HepG2 (cell line): ENCODE results near the gene CISD3. TPM values are rescaled to one million over a fixed set of nuclear protein-coding genes. Genes with fewer than 3 reads are reported as not detected.

Experiments
- ATF2 ChIP-seq: sonication (generic); formaldehyde crosslinking; IDR thresholded peaks from 2 replicates; pipeline ENCODE4 v1.4.0; 2020; ENCODE audit warnings: missing genetic modification reagents
- BORCS8-MEF2B ChIP-seq: sonication (generic); formaldehyde crosslinking; IDR thresholded peaks from 2 replicates; pipeline ENCODE4 v1.8.0; 2022; ENCODE audit warnings: mild to moderate bottlenecking, missing genetic modification reagents
- CBX1 ChIP-seq: IDR thresholded peaks from one replicate; pipeline ENCODE4 v1.6.1; 2016; ENCODE audit warnings: antibody characterized with exemption, low read depth
- EEA1 ChIP-seq: sonication (generic); formaldehyde crosslinking; IDR thresholded peaks from 2 replicates; pipeline ENCODE4 v1.5.1; 2020; ENCODE audit warnings: mild to moderate bottlenecking, missing genetic modification reagents, borderline replicate concordance
- ELF1 ChIP-seq: sonication (generic); formaldehyde crosslinking; IDR thresholded peaks from 2 replicates; pipeline ENCODE4 v1.4.0; 2020; ENCODE audit warnings: missing genetic modification reagents
- ERF ChIP-seq: IDR thresholded peaks from 2 replicates; pipeline ENCODE4 v1.6.1; 2018; ENCODE audit warnings: missing biosample characterization, missing genetic modification reagents
- GATAD1 ChIP-seq: IDR thresholded peaks from 2 replicates; pipeline ENCODE4 v1.6.1; 2016; ENCODE audit warnings: missing genetic modification reagents, missing compliant biosample characterization
- HES4 ChIP-seq: sonication (generic); formaldehyde crosslinking; IDR thresholded peaks from 2 replicates; pipeline ENCODE4 v1.9.0; 2021; ENCODE audit warnings: mild to moderate bottlenecking, missing genetic modification reagents, borderline replicate concordance
- KDM5B ChIP-seq: sonication (generic); formaldehyde crosslinking; IDR thresholded peaks from 2 replicates; pipeline ENCODE4 v1.4.0; 2020; ENCODE audit warnings: missing genetic modification reagents, mild to moderate bottlenecking, borderline replicate concordance
- NFKB2 ChIP-seq: sonication (generic); formaldehyde crosslinking; IDR thresholded peaks from 2 replicates; pipeline ENCODE4 v1.4.0; 2020; ENCODE audit warnings: missing genetic modification reagents, borderline replicate concordance
- POLR2A ChIP-seq, 2 experiments: IDR thresholded peaks; 2 replicates each; pipeline ENCODE4 v1.6.1; 2011; ENCODE audit warnings: low read depth in 2 of 2, low read length in 2 of 2, mild to moderate bottlenecking in 1 of 2, moderate library complexity in 1 of 2; ENCODE audit not compliant: insufficient read depth in 1 of 2
- RFXANK ChIP-seq: IDR thresholded peaks from 2 replicates; pipeline ENCODE4 v1.6.1; 2016
- RXRA ChIP-seq: sonication (generic); formaldehyde crosslinking; IDR thresholded peaks from 2 replicates; pipeline ENCODE4 v1.5.1; 2020; ENCODE audit warnings: missing genetic modification reagents
- RXRB ChIP-seq: IDR thresholded peaks from 2 replicates; pipeline ENCODE4 v1.6.1; 2016; ENCODE audit warnings: borderline replicate concordance, missing genetic modification reagents, missing compliant biosample characterization
- SALL1 ChIP-seq: sonication (generic); formaldehyde crosslinking; IDR thresholded peaks from 2 replicates; pipeline ENCODE4 v1.8.0; 2022; ENCODE audit warnings: mild to moderate bottlenecking, missing genetic modification reagents
- ZNF138 ChIP-seq: sonication (generic); formaldehyde crosslinking; IDR thresholded peaks from 2 replicates; pipeline ENCODE4 v1.5.0; 2020; ENCODE audit warnings: mild to moderate bottlenecking, low read depth, missing genetic modification reagents
- ZNF580 ChIP-seq: IDR thresholded peaks from 2 replicates; pipeline ENCODE4 v1.6.1; 2016; ENCODE audit warnings: low read depth, borderline replicate concordance
- ZNF768 ChIP-seq: sonication (generic); formaldehyde crosslinking; IDR thresholded peaks from 2 replicates; pipeline ENCODE4 v1.4.0; 2020; ENCODE audit warnings: missing genetic modification reagents
- ZNF776 ChIP-seq: sonication (generic); formaldehyde crosslinking; IDR thresholded peaks from 2 replicates; pipeline ENCODE4 v1.4.0; 2020; ENCODE audit warnings: mild to moderate bottlenecking, missing genetic modification reagents
- ZNF788 ChIP-seq: sonication (generic); formaldehyde crosslinking; IDR thresholded peaks from 2 replicates; pipeline ENCODE4 v1.5.0; 2020; ENCODE audit warnings: mild to moderate bottlenecking, missing genetic modification reagents, borderline replicate concordance
- ZNF792 ChIP-seq: IDR thresholded peaks from 2 replicates; pipeline ENCODE4 v1.6.1; 2016
- ZNF879 ChIP-seq: sonication (generic); formaldehyde crosslinking; IDR thresholded peaks from 2 replicates; pipeline ENCODE4 v1.8.1; 2023; ENCODE audit warnings: missing genetic modification reagents
- ZSCAN29 ChIP-seq: sonication (generic); formaldehyde crosslinking; conservative IDR thresholded peaks from 2 replicates; pipeline ENCODE4 v1.4.0; 2020; ENCODE audit warnings: mild to moderate bottlenecking, missing genetic modification reagents
- polyA plus RNA-seq, 8 experiments: library from polyadenylated mRNA; depleted of rRNA in 3 of 8; stranded (reverse) in 7 of 8; unstranded in 1 of 8; fragments of >200 nt; fragmentation: Illumina TruSeq in 4 of 8; extraction: Trizol in 4 of 8; gene quantifications; 2 replicates each; pipeline versions ENCODE4 v1.2.1 to v1.2.3, GENCODE V29; 2011 to 2016; ENCODE audit warnings: low read depth in 4 of 8, missing spikeins in 1 of 8, mixed read lengths in 1 of 8; ENCODE audit not compliant: insufficient read depth in 1 of 8
- total RNA-seq, 5 experiments: library from RNA; depleted of rRNA; stranded (reverse); fragments of >200 nt; fragmentation: Illumina TruSeq; extraction: Trizol; gene quantifications; 2 replicates each; pipeline ENCODE4 v1.2.3, GENCODE V29; 2016; ENCODE audit warnings: low read depth in 1 of 5
- TF ChIP-seq, protein P1 (sequence below): sonication (generic); formaldehyde crosslinking; IDR thresholded peaks from 2 replicates; pipeline ENCODE4 v1.4.0; 2020; ENCODE audit warnings: missing genetic modification reagents, low read depth, mild to moderate bottlenecking, borderline replicate concordance
- TF ChIP-seq, protein P2 (sequence below): sonication (generic); formaldehyde crosslinking; IDR thresholded peaks from 2 replicates; pipeline ENCODE4 v1.5.0; 2020; ENCODE audit warnings: mild to moderate bottlenecking, missing genetic modification reagents

Gene CISD3
- total and polyA plus RNA-seq, 2 of the 13 experiments (the other 11 are each of a cell fraction or from before 2014, with no cell fraction given), result 30.0 to 34.1 TPM

DNA sequence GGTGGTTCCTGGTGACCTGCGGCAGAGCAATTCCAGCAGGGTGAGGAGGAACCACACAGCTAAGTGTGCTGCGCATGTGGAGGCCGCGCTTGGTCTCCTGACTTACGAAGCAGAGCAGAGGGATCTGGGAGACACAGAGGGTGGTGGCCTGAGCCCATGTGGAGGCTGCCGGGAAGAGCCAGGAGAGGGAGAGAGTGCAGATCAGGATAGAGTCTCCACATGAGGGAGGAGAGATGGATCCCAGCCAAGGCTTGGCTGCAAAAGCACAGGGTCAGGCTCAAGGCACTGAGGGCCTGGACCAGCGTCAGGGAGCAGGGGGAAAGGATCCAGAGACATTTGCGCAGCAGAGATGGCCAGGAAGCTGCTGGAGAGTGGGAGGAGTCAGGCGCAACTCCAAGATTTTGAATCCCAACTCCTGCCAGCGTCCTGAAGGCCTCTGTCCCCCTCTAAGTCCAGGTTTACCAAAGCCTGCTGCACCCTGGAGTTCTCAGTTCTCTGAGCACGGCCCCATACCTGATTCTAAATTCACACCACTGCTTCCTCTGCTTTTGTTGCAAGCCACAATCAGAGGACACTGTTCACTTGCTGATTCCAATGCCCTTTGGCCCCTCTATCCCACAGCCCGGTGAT is 36.3 kb upstream of the CISD3 start (continued):
- 0 out of 2 replicates have a peak, but pooled peaks have one; percentile 12 for TF ChIP-seq ZNF580 (CRISPR knock-in tag)
- TF ChIP-seq ZNF138 (CRISPR knock-in tag), result 0 out of 2 replicates have a peak, but pooled peaks have one; percentile 52
- 0 out of 2 replicates have a peak, but pooled peaks have one; percentile 47 for TF ChIP-seq BORCS8-MEF2B (CRISPR knock-in tag)
- no peak for TF ChIP-seq RFXANK
- TF ChIP-seq SALL1 (CRISPR knock-in tag), result peak; percentile 60; the same call in 1 of the 2 replicates
- TF ChIP-seq KDM5B (CRISPR knock-in tag), result peak; percentile 29; the same call in 1 of the 2 replicates
- TF ChIP-seq GATAD1, result peak; percentile 17; the same call in 1 of the 2 replicates
- TF ChIP-seq, protein P1, sequence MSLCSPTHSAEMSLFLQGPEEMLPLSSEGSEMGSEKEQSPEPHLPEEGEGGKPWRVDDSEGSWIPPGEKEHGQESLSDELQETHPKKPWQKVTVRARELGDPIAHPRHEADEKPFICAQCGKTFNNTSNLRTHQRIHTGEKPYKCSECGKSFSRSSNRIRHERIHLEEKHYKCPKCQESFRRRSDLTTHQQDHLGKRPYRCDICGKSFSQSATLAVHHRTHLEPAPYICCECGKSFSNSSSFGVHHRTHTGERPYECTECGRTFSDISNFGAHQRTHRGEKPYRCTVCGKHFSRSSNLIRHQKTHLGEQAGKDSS, result no peak
- peak; percentile 35; the same call in 1 of the 2 replicates for TF ChIP-seq HES4 (CRISPR knock-in tag)
- TF ChIP-seq ELF1 (CRISPR knock-in tag), result no peak
- TF ChIP-seq RXRA (CRISPR knock-in tag), result peak; percentile 55; the same call in 1 of the 2 replicates
- TF ChIP-seq ZNF792 (CRISPR knock-in tag), result 0 out of 2 replicates have a peak, but pooled peaks have one; percentile 23
- TF ChIP-seq, protein P2, sequence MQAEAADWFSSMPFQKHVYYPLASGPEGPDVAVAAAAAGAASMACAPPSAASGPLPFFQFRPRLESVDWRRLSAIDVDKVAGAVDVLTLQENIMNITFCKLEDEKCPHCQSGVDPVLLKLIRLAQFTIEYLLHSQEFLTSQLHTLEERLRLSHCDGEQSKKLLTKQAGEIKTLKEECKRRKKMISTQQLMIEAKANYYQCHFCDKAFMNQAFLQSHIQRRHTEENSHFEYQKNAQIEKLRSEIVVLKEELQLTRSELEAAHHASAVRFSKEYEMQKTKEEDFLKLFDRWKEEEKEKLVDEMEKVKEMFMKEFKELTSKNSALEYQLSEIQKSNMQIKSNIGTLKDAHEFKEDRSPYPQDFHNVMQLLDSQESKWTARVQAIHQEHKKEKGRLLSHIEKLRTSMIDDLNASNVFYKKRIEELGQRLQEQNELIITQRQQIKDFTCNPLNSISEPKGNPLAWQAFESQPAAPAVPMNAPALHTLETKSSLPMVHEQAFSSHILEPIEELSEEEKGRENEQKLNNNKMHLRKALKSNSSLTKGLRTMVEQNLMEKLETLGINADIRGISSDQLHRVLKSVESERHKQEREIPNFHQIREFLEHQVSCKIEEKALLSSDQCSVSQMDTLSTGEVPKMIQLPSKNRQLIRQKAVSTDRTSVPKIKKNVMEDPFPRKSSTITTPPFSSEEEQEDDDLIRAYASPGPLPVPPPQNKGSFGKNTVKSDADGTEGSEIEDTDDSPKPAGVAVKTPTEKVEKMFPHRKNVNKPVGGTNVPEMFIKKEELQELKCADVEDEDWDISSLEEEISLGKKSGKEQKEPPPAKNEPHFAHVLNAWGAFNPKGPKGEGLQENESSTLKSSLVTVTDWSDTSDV, result peak; percentile 54; the same call in 1 of the 2 replicates
- 0 out of 2 replicates have a peak, but pooled peaks have one; percentile 23 for TF ChIP-seq ERF (CRISPR knock-in tag)
- peak; percentile 83; the same call in 1 of the 2 replicates for TF ChIP-seq ZNF768 (CRISPR knock-in tag)
- peak; percentile 31; the same call in 1 of the 2 replicates for TF ChIP-seq ATF2 (CRISPR knock-in tag)
- peak; percentile 62; the same call in 1 of the 2 replicates for TF ChIP-seq NFKB2
- TF ChIP-seq CBX1, result peak; percentile 62
- peak; percentile 47; the same call in 1 of the 2 replicates for TF ChIP-seq ZNF788 (CRISPR knock-in tag)
- no peak for TF ChIP-seq ZNF879 (CRISPR knock-in tag)
- TF ChIP-seq POLR2A (IDR thresholded peaks at IDR 0.05; ENCODE audit: insufficient read depth in 1 of 2, low read depth in 2 of 2, low read length in 2 of 2), result peak in 1 of 2 experiments; percentile 39; a peak in 1 of 4 replicates
- TF ChIP-seq RXRB (CRISPR knock-in tag), result peak; percentile 16; the same call in 1 of the 2 replicates
- TF ChIP-seq ZNF776 (CRISPR knock-in tag), result 0 out of 2 replicates have a peak, but pooled peaks have one; percentile 23
- TF ChIP-seq ZSCAN29, result 0 out of 2 replicates have a peak, but pooled peaks have one; percentile 14
- peak; percentile 46; the same call in 1 of the 2 replicates for TF ChIP-seq EEA1 (CRISPR knock-in tag)
